Caco-2 (cell line): ENCODE data around the gene ALOXE3. TPM values are rescaled to one million over a fixed set of nuclear protein-coding genes. Genes with fewer than 3 reads are reported as not detected.
A peak's percentile ranks its signal among the peaks of the same experiment; 100 is the strongest.

Experiments used
- BruUV-seq: library from RNA; stranded (reverse); fragments of 400-500 nt; replicated peaks from 2 replicates; lab custom pipeline; 2021; lab: Mats Ljungman, UMichigan
- CTCF ChIA-PET: fragments of 300-600 bp; sonication (Branson Sonifier 250); formaldehyde crosslinking; loops from one replicate; lab custom pipeline; 2022; ENCODE audit warnings: antibody characterized with exemption; lab: Charles Lee
- POLR2A ChIA-PET: fragments of 300-600 bp; sonication (Branson Sonifier 250); formaldehyde crosslinking; loops from one replicate; lab custom pipeline; 2022; ENCODE audit warnings: antibody characterized with exemption; lab: Charles Lee
- DNase-seq, 2 experiments: peaks; one replicate each; pipeline versions ENCODE4 v3.0.0 to v3.0.0-alpha.2; 2020 to 2022
- H3K27me3 ChIP-seq: replicated peaks from 2 replicates; pipeline ENCODE4 v1.6.0; 2011; ENCODE audit warnings: low read length; ENCODE audit not compliant: control insufficient read depth, insufficient read depth
- H3K36me3 ChIP-seq: 2 replicates; pipeline ENCODE4 v1.5.1; 2011; ENCODE audit warnings: low read length; ENCODE audit not compliant: control insufficient read depth, insufficient read depth
- H3K4me1 ChIP-seq: fragments of 250-450 bp; sonication (Bioruptor Pico); 2 replicates; pipeline ENCODE4 v1.5.1; 2020; ENCODE audit warnings: mild to moderate bottlenecking
- H3K4me3 ChIP-seq: 2 replicates; pipeline ENCODE4 v1.5.1; 2011; ENCODE audit warnings: low read depth, mild to moderate bottlenecking, control low read depth, low read length
- H3K9me3 ChIP-seq: fragments of 250-450 bp; sonication (Bioruptor Pico); 2 replicates; pipeline ENCODE4 v1.5.1; 2020; ENCODE audit warnings: mild to moderate bottlenecking, moderate library complexity
- H3K27ac Mint-ChIP-seq: one replicate; pipeline ENCODE4 v1.8.0; 2022; ENCODE audit warnings: mixed read lengths; ENCODE audit not compliant: unreplicated experiment
- H3K27me3 Mint-ChIP-seq: one replicate; pipeline ENCODE4 v1.8.0; 2022; ENCODE audit warnings: mixed read lengths; ENCODE audit not compliant: insufficient read depth, unreplicated experiment
- H3K36me3 Mint-ChIP-seq: one replicate; pipeline ENCODE4 v1.8.0; 2022; ENCODE audit warnings: mild to moderate bottlenecking, mixed read lengths; ENCODE audit not compliant: insufficient read depth, unreplicated experiment
- H3K4me1 Mint-ChIP-seq: one replicate; pipeline ENCODE4 v1.8.0; 2022; ENCODE audit warnings: low read depth, mixed read lengths; ENCODE audit not compliant: unreplicated experiment
- H3K4me3 Mint-ChIP-seq: one replicate; pipeline ENCODE4 v1.8.0; 2022; ENCODE audit warnings: mild to moderate bottlenecking, moderate library complexity, mixed read lengths; ENCODE audit not compliant: unreplicated experiment
- H3K9me3 Mint-ChIP-seq: one replicate; pipeline ENCODE4 v1.8.0; 2022; ENCODE audit warnings: mixed read lengths; ENCODE audit not compliant: unreplicated experiment
- CTCF ChIP-seq, 2 experiments: fragments of 200-600 bp in 1 of 2; IDR thresholded peaks; 1 replicate in 1 of 2; 2 replicates in 1 of 2; pipeline versions ENCODE4 v1.5.1 to v1.8.0; 2011 to 2022; ENCODE audit warnings: antibody characterized with exemption in 1 of 2, control low read depth in 1 of 2, inconsistent platforms in 1 of 2, low read depth in 1 of 2, low read length in 1 of 2, mild to moderate bottlenecking in 1 of 2, moderate library complexity in 1 of 2; ENCODE audit not compliant: insufficient read depth in 1 of 2, severe bottlenecking in 1 of 2, unreplicated experiment in 1 of 2
- intact Hi-C: fragments of 100-400 bp; cut with micrococcal nuclease; formaldehyde crosslinking; loops from one replicate; pipeline ENCODE4 v1.10.0; 2022; ENCODE audit not compliant: unreplicated experiment
- total RNA-seq: library from RNA; stranded (reverse); gene quantifications from 2 replicates; pipeline ENCODE4 v1.2.3, GENCODE V29; 2022

The ALOXE3 gene
- total RNA-seq, 1 experiment from 2014 or later, result not detected

- intact Hi-C loops, result loop anchor here (2.0 kb wide), 1 partner anchor 34 kb away; the partner anchor contains the start of gene HES7
- peaks cover 21% of the 10 kb centered on the region for H3K4me1 Mint-ChIP-seq
Observed at GRCh38 chr17:8158267-8159031, 40.1 kb upstream of the ALOXE3 start.

GRCh38 chr17:8156246-8156992 is 38.1 kb upstream of the ALOXE3 start:
- ChIA-PET POLR2A (interaction anchor here (0.6 to 1.8 kb wide), 7 partner anchors 17 to 468 kb away, joined by 3 to 23 read pairs (median 4); partner anchors contain the start of gene WRAP53), CTCF (interaction anchor here (0.6 to 1.5 kb wide), 10 partner anchors 17 to 139 kb away, joined by 3 to 5 read pairs (median 4); partner anchors contain the start of gene SLC25A35)
- intact Hi-C loops, result loop anchor here (1.0 kb wide), 1 partner anchor 18 kb away; no protein-coding TSS in a partner anchor
- Histone ChIP-seq H3K9me3 (no peaks in the 10 kb centered on the region), H3K4me1 (peaks cover 19% of the 10 kb centered on the region), H3K27me3 (no peaks in the 10 kb centered on the region), H3K4me3 (peak overlapping the region; percentile 44), H3K36me3 (no peaks in the 10 kb centered on the region)
- Mint-ChIP-seq H3K36me3 (peaks cover 30% of the 10 kb centered on the region), H3K4me1 (peaks cover 26% of the 10 kb centered on the region), H3K4me3 (no peak overlapping the region), H3K9me3 (no peaks in the 10 kb centered on the region), H3K27me3 (no peaks in the 10 kb centered on the region), H3K27ac (no peak overlapping the region)
- no peak for TF ChIP-seq CTCF (IDR thresholded peaks at IDR 0.05; ENCODE audit: insufficient read depth in 1 of 2, low read depth in 1 of 2, low read length in 1 of 2, severe bottlenecking in 1 of 2, unreplicated experiment in 1 of 2)
- peak; percentile 97 to 99 for DNase-seq
- BruUV-seq, result no TSS peak

More at GRCh38 chr17:8158267-8159031, 40.1 kb upstream of the ALOXE3 start:
- DNase-seq, result peak; percentile 80 to 86
- no peaks in the 10 kb centered on the region for H3K27me3 ChIP-seq
- Mint-ChIP-seq H3K9me3 (no peaks in the 10 kb centered on the region), H3K27ac (peak overlapping the region; percentile 25), H3K36me3 (peaks cover 38% of the 10 kb centered on the region), H3K4me3 (no peak overlapping the region), H3K27me3 (no peaks in the 10 kb centered on the region)
- no peak overlapping the region for H3K4me3 ChIP-seq
- no peaks in the 10 kb centered on the region for H3K9me3 ChIP-seq
- TF ChIP-seq CTCF (IDR thresholded peaks at IDR 0.05; ENCODE audit: insufficient read depth in 1 of 2, low read depth in 1 of 2, low read length in 1 of 2, severe bottlenecking in 1 of 2, unreplicated experiment in 1 of 2), result peak; percentile 57 to 61
- CTCF ChIA-PET, result no interaction called here
- no peaks in the 10 kb centered on the region for H3K36me3 ChIP-seq
- BruUV-seq, result no TSS peak
- H3K4me1 ChIP-seq, result peaks cover 20% of the 10 kb centered on the region
- POLR2A ChIA-PET, result interaction anchor here (1.0 kb wide), 1 partner anchor 15 kb away, joined by 3 read pairs; no protein-coding TSS in a partner anchor

GRCh38 chr17:8155996-8156245 is 37.6 kb upstream of the ALOXE3 start:
- intact Hi-C loops, result loop anchor here (1.0 kb wide), 1 partner anchor 18 kb away; no protein-coding TSS in a partner anchor
- Histone ChIP-seq H3K4me1 (peaks cover 19% of the 10 kb centered on the region), H3K27me3 (no peaks in the 10 kb centered on the region), H3K36me3 (no peaks in the 10 kb centered on the region), H3K9me3 (no peaks in the 10 kb centered on the region), H3K4me3 (peak overlapping the region; percentile 44)
- no peak for DNase-seq
- Mint-ChIP-seq H3K36me3 (peaks cover 25% of the 10 kb centered on the region), H3K4me1 (peaks cover 26% of the 10 kb centered on the region), H3K4me3 (no peak overlapping the region), H3K27me3 (no peaks in the 10 kb centered on the region), H3K9me3 (no peaks in the 10 kb centered on the region), H3K27ac (no peak overlapping the region)
- no peak for TF ChIP-seq CTCF (IDR thresholded peaks at IDR 0.05; ENCODE audit: insufficient read depth in 1 of 2, low read depth in 1 of 2, low read length in 1 of 2, severe bottlenecking in 1 of 2, unreplicated experiment in 1 of 2)
- BruUV-seq, result no TSS peak
- ChIA-PET POLR2A (interaction anchor here (1.0 to 1.8 kb wide), 3 partner anchors 17 to 99 kb away, joined by 3 to 23 read pairs (median 4); no protein-coding TSS in a partner anchor), CTCF (interaction anchor here (1.5 kb wide), 1 partner anchor 34 kb away, joined by 3 read pairs; no protein-coding TSS in a partner anchor)
